ENCODE measurements around the gene CCDC191. TPM values are rescaled to one million over a fixed set of nuclear protein-coding genes. Genes with fewer than 3 reads are reported as not detected.

CCDC191 gene
- total and polyA plus RNA-seq, 9 of the 15 experiments (the other 6 are each of a cell fraction or from before 2014, with no cell fraction given): 0.10 to 0.55 (median 0.22) TPM

DNA sequence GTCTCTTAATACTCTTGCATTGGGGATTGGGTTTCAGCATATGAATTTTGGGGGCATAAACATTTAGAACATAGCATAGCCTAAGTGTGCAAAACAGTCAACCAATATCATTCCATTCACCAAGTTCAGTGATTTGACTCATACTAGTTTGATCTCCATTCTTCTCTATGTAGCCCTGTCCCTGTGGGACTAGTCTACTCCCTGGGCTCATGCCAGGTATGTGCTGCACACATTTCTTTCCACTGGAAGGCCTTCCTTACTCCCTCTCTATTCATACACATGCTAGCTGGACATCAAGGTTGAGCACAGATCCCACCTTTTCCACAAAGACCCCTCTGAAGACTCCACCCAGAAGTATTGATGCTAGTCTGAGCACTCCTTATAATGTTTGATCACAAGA is 103.4 kb downstream of the CCDC191 start:
- no peak for DNase-seq (ENCODE audit: extremely low read depth in 1 of 4, low spot score in 3 of 4)
- Histone ChIP-seq H4K20me1 (replicated peaks; ENCODE audit: control insufficient read depth, insufficient read depth, low read length) (no peaks in the 10 kb centered on the region), H3K9ac (ENCODE audit: insufficient read depth in 1 of 2, low read depth in 2 of 2, low read length in 2 of 2) (no peak overlapping the region), H3K4me3 (no peak overlapping the region), H3K4me1 (replicated peaks in 1 of 2; ENCODE audit: control insufficient read depth in 2 of 2, insufficient read depth in 2 of 2, low read length in 2 of 2) (peaks cover 0 to 7% of the 10 kb centered on the region in 2 experiments; a peak in 3 of 5 replicates), H3K27ac (ENCODE audit: extremely low read depth, low read depth, low read length) (no peak overlapping the region), H3K27me3 (ENCODE audit: control insufficient read depth in 2 of 2, insufficient read depth in 2 of 2, low read length in 2 of 2) (peaks cover 2 to 14% of the 10 kb centered on the region in 2 experiments; a peak in 4 of 5 replicates), H3K79me2 (ENCODE audit: control insufficient read depth, insufficient read depth, low read length) (no peaks in the 10 kb centered on the region), H3K9me1 (ENCODE audit: control insufficient read depth, insufficient read depth, low read length) (no peaks in the 10 kb centered on the region), H3K36me3 (ENCODE audit: control insufficient read depth, insufficient read depth, low read length) (no peaks in the 10 kb centered on the region), H2AFZ (ENCODE audit: low read depth, low read length) (no peak overlapping the region), H3K9me3 (replicated peaks; ENCODE audit: control insufficient read depth, insufficient read depth, low read depth, low read length) (no peaks in the 10 kb centered on the region), H3K4me2 (ENCODE audit: insufficient read depth, low read length) (no peak overlapping the region)
- POLR2A ChIA-PET: no interaction called here
- no TSS peak for BruUV-seq (replicated peaks)
- no peak for TF ChIP-seq ZKSCAN1 (IDR thresholded peaks at IDR 0.05; ENCODE audit: low read depth, low read length)
- no peak for TF ChIP-seq ZNF146 (CRISPR knock-in tag; IDR thresholded peaks at IDR 0.05; ENCODE audit: unreplicated experiment)
- TF ChIP-seq NR1H2 (CRISPR knock-in tag; IDR thresholded peaks at IDR 0.05): no peak
- no peak for TF ChIP-seq ZNF232 (CRISPR knock-in tag; IDR thresholded peaks at IDR 0.05)
- TF ChIP-seq TARDBP (IDR thresholded peaks at IDR 0.05): no peak
- TF ChIP-seq, protein P1, sequence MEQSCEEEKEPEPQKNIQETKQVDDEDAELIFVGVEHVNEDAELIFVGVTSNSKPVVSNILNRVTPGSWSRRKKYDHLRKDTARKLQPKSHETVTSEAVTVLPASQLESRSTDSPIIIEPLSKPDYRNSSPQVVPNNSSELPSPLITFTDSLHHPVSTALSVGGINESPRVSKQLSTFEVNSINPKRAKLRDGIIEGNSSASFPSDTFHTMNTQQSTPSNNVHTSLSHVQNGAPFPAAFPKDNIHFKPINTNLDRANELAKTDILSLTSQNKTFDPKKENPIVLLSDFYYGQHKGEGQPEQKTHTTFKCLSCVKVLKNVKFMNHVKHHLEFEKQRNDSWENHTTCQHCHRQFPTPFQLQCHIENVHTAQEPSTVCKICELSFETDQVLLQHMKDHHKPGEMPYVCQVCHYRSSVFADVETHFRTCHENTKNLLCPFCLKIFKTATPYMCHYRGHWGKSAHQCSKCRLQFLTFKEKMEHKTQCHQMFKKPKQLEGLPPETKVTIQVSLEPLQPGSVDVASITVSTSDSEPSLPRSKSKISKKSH (CRISPR knock-in tag; IDR thresholded peaks at IDR 0.05): no peak
- TF ChIP-seq CBFB (CRISPR knock-in tag; IDR thresholded peaks at IDR 0.05): no peak
- TF ChIP-seq KLF10 (CRISPR knock-in tag; IDR thresholded peaks at IDR 0.05): no peak
- no peak for TF ChIP-seq POU5F1 (IDR thresholded peaks at IDR 0.05; ENCODE audit: borderline replicate concordance, low read depth, low read length, partially characterized antibody)
- TF ChIP-seq POLR2A (conservative IDR thresholded peaks at IDR 0.05): no peak
- TF ChIP-seq, protein P2, sequence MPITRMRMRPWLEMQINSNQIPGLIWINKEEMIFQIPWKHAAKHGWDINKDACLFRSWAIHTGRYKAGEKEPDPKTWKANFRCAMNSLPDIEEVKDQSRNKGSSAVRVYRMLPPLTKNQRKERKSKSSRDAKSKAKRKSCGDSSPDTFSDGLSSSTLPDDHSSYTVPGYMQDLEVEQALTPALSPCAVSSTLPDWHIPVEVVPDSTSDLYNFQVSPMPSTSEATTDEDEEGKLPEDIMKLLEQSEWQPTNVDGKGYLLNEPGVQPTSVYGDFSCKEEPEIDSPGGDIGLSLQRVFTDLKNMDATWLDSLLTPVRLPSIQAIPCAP (CRISPR knock-in tag; IDR thresholded peaks at IDR 0.05; ENCODE audit: borderline replicate concordance): no peak
- TF ChIP-seq ZNF143 (CRISPR knock-in tag; IDR thresholded peaks at IDR 0.05): no peak
- no peak for TF ChIP-seq ZNF324 (CRISPR knock-in tag; IDR thresholded peaks at IDR 0.05)
- TF ChIP-seq SMARCA5 (IDR thresholded peaks at IDR 0.05): no peak
- TF ChIP-seq HLTF (IDR thresholded peaks at IDR 0.05): no peak
- TF ChIP-seq, protein P3, sequence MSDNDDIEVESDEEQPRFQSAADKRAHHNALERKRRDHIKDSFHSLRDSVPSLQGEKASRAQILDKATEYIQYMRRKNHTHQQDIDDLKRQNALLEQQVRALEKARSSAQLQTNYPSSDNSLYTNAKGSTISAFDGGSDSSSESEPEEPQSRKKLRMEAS (CRISPR knock-in tag; IDR thresholded peaks at IDR 0.05): no peak
- no peak for TF ChIP-seq CTBP1 (IDR thresholded peaks at IDR 0.05; ENCODE audit: borderline replicate concordance)
- no peak for TF ChIP-seq SP2 (IDR thresholded peaks at IDR 0.05; ENCODE audit: extremely low read depth, low read depth, low read length, poor library complexity, severe bottlenecking)
- in situ Hi-C loops (cut with MboI) (no loop called here), intact Hi-C loops (cut with micrococcal nuclease) (no loop called here)
- no peak for FAIRE-seq
- CTCF ChIA-PET (ENCODE audit: low intra/inter-chr PET ratio): no interaction called here
- no peak for ATAC-seq

Measured in K562 (cell line).